A673 (cell line): Measurements from ENCODE around the gene ZSCAN20. TPM values are rescaled to one million over a fixed set of nuclear protein-coding genes. Genes with fewer than 3 reads are reported as not detected.

ENCODE experiments used
- BruUV-seq: library from RNA; stranded (reverse); fragments of 400-500 nt; replicated peaks from 2 replicates; lab custom pipeline; 2021; lab: Mats Ljungman, UMichigan
- CTCF ChIA-PET: fragments of 300-600 bp; sonication (Branson Sonifier 250); formaldehyde crosslinking; loops from one replicate; lab custom pipeline; 2022; ENCODE audit warnings: antibody characterized with exemption; lab: Charles Lee
- POLR2A ChIA-PET: fragments of 300-600 bp; sonication (Branson Sonifier 250); formaldehyde crosslinking; loops from one replicate; lab custom pipeline; 2022; ENCODE audit warnings: antibody characterized with exemption; ENCODE audit not compliant: low non-redundant PET; lab: Charles Lee
- DNase-seq: peaks from one replicate; pipeline ENCODE4 v3.0.0-alpha.2; 2015; ENCODE audit warnings: low spot score
- H3K27ac ChIP-seq: fragments of 200-600 bp; sonication (generic); 2 replicates; pipeline ENCODE4 v1.5.1; 2016; ENCODE audit warnings: mixed run types, low read depth, mild to moderate bottlenecking, mixed read lengths, antibody characterized with exemption, low read length; ENCODE audit not compliant: poor library complexity, severe bottlenecking
- H3K27me3 ChIP-seq: fragments of 200-600 bp; sonication (generic); replicated peaks from 2 replicates; pipeline ENCODE4 v1.6.1; 2017; ENCODE audit warnings: mixed run types, low read depth, mild to moderate bottlenecking, mixed read lengths, antibody characterized with exemption, low read length; ENCODE audit not compliant: insufficient read depth, poor library complexity
- H3K36me3 ChIP-seq: fragments of 200-600 bp; sonication (generic); 2 replicates; pipeline ENCODE4 v1.6.1; 2016; ENCODE audit warnings: mixed run types, mild to moderate bottlenecking, mixed read lengths, antibody characterized with exemption, low read length; ENCODE audit not compliant: insufficient read depth, poor library complexity, severe bottlenecking
- H3K4me1 ChIP-seq: fragments of 200-600 bp; sonication (generic); 2 replicates; pipeline ENCODE4 v1.6.1; 2017; ENCODE audit warnings: mixed run types, mild to moderate bottlenecking, mixed read lengths, antibody characterized with exemption, low read length; ENCODE audit not compliant: insufficient read depth, poor library complexity, severe bottlenecking
- H3K4me3 ChIP-seq: fragments of 200-600 bp; sonication (generic); 2 replicates; pipeline ENCODE4 v1.5.1; 2016; ENCODE audit warnings: low read depth, mixed run types, mild to moderate bottlenecking, mixed read lengths, low read length; ENCODE audit not compliant: poor library complexity, severe bottlenecking
- H3K9me3 ChIP-seq: fragments of 200-600 bp; sonication (generic); 2 replicates; pipeline ENCODE4 v1.6.1; 2016; ENCODE audit warnings: mixed run types, low read depth, mild to moderate bottlenecking, mixed read lengths, antibody characterized with exemption, low read length; ENCODE audit not compliant: poor library complexity, severe bottlenecking
- CTCF ChIP-seq: fragments of 300-800, 200-600 bp; sonication (generic); conservative IDR thresholded peaks from 2 replicates; pipeline ENCODE4 v1.5.1; 2017; ENCODE audit warnings: low read depth, mild to moderate bottlenecking, antibody characterized with exemption, low read length, moderate library complexity, mixed read lengths
- EZH2 ChIP-seq: fragments of 200-600 bp; sonication (generic); IDR thresholded peaks from 2 replicates; pipeline ENCODE4 v1.6.1; 2017; ENCODE audit warnings: borderline replicate concordance, low read depth, mild to moderate bottlenecking, mixed read lengths, antibody characterized with exemption, low read length; ENCODE audit not compliant: poor library complexity, severe bottlenecking
- intact Hi-C: fragments of 100-400 bp; cut with micrococcal nuclease; formaldehyde crosslinking; loops from one replicate; pipeline ENCODE4 v1.10.0; 2022; ENCODE audit not compliant: unreplicated experiment
- total RNA-seq: library from RNA; stranded (reverse); gene quantifications from 2 replicates; pipeline ENCODE4 v1.2.3, GENCODE V29; 2021

Gene ZSCAN20
- total RNA-seq, 1 experiment from 2014 or later: 4.5 TPM

GRCh38 chr1:33541966-33542365 lies 69.5 kb downstream of the ZSCAN20 start:
- Histone ChIP-seq H3K9me3 (no peaks in the 10 kb centered on the region), H3K27me3 (no peaks in the 10 kb centered on the region), H3K4me3 (no peak overlapping the region), H3K36me3 (no peaks in the 10 kb centered on the region), H3K4me1 (no peaks in the 10 kb centered on the region), H3K27ac (no peak overlapping the region)
- no TSS peak for BruUV-seq
- POLR2A ChIA-PET: no interaction called here
- no peak for DNase-seq
- TF ChIP-seq EZH2 (no peak), CTCF (no peak)
- CTCF ChIA-PET: no interaction called here
- intact Hi-C loops: no loop called here

Other genes with a start within 250 kb of the ZSCAN20 start
- 40.1 and 55.7 TPM in 2 replicates for gene ZNF362, start 216.2 kb upstream of the ZSCAN20 start, total RNA-seq
- 0.39 TPM in 1 of 2 replicates, not detected in the other for gene A3GALT2, start 151.5 kb upstream of the ZSCAN20 start, total RNA-seq
- gene PHC2, start 41.5 kb upstream of the ZSCAN20 start, total RNA-seq: 122 and 136 TPM in 2 replicates